Measurements from ENCODE around the gene KRT12. TPM values are rescaled to one million over a fixed set of nuclear protein-coding genes. Genes with fewer than 3 reads are reported as not detected.
A peak's percentile ranks its signal among the peaks of the same experiment; 100 is the strongest.

Gene KRT12
- total RNA-seq, 1 donor from 2014 or later: not detected

GRCh38 chr17:40830085-40830776 lies 36.8 kb downstream of the KRT12 start:
- Histone ChIP-seq H3K36me3 (peaks cover 11% of the 10 kb centered on the region), H3K27ac (no peak overlapping the region), H3K27me3 (ENCODE audit: low read depth) (no peaks in the 10 kb centered on the region), H3K4me3 (no peak overlapping the region), H3K9me3 (no peaks in the 10 kb centered on the region), H3K4me1 (no peaks in the 10 kb centered on the region)
- DNase-seq (no peak), ATAC-seq (no peak)
- intact Hi-C loops (cut with DNase I): no loop called here
- TF ChIP-seq CTCF (IDR thresholded peaks at IDR 0.05): no peak

GRCh38 chr17:40828454-40829044 lies 38.5 kb downstream of the KRT12 start:
- H3K4me1 ChIP-seq: no peaks in the 10 kb centered on the region
- no peak overlapping the region for H3K27ac ChIP-seq
- H3K36me3 ChIP-seq: no peaks in the 10 kb centered on the region
- TF ChIP-seq CTCF (IDR thresholded peaks at IDR 0.05): no peak
- H3K27me3 ChIP-seq (ENCODE audit: low read depth): no peaks in the 10 kb centered on the region
- DNase-seq (no peak), ATAC-seq (peak in 1 of 2 donors; percentile 66)
- no peaks in the 10 kb centered on the region for H3K9me3 ChIP-seq
- intact Hi-C loops (cut with DNase I): no loop called here
- H3K4me3 ChIP-seq: no peak overlapping the region

DNA sequence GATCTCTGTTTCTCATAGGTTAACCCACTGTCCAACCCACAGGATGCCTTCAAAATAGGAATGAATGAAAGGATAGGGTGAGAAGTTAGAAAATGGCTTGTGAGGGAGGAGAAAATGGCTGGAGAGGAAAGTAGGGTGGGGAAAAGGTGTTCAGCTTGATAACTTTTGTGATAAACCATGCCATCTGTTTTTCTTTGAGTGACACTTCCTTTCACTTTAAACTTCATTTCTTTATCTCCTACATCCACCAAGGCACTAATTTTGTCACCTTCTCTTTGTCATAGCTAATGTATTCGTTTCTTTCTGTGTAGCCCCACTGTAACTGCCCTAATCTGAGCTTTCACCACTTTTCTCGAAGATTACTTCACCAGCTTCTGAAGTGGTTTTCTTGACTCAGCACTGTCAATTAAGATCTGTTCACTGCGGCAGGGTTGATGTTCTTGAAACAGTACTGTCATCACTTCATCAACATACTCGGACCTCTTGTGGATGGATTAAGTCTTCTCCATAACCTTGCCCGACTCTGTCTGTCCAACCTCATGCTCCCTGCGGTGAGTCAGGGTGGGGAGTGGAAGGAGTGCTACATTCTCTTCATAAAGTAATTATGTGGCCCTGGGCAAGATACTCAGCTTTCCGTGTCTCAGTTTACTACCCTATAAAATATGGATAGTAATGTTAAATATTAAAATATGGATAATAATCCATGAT lies 39.1 kb downstream of the KRT12 start:
- Histone ChIP-seq H3K27ac (no peak overlapping the region), H3K9me3 (no peaks in the 10 kb centered on the region), H3K36me3 (no peaks in the 10 kb centered on the region), H3K4me3 (no peak overlapping the region), H3K27me3 (ENCODE audit: low read depth) (no peaks in the 10 kb centered on the region), H3K4me1 (no peaks in the 10 kb centered on the region)
- no peak for TF ChIP-seq CTCF (IDR thresholded peaks at IDR 0.05)
- ATAC-seq (peak in 1 of 2 donors; percentile 59), DNase-seq (no peak)
- intact Hi-C loops (cut with DNase I): no loop called here

GRCh38 chr17:40825599-40825998 lies 41.4 kb downstream of the KRT12 start:
- H3K27me3 ChIP-seq (ENCODE audit: low read depth): no peaks in the 10 kb centered on the region
- H3K9me3 ChIP-seq: no peaks in the 10 kb centered on the region
- H3K36me3 ChIP-seq: no peaks in the 10 kb centered on the region
- intact Hi-C loops (cut with DNase I): no loop called here
- TF ChIP-seq CTCF (IDR thresholded peaks at IDR 0.05): no peak
- no peaks in the 10 kb centered on the region for H3K4me1 ChIP-seq
- no peak overlapping the region for H3K4me3 ChIP-seq
- H3K27ac ChIP-seq: no peak overlapping the region
- DNase-seq: no peak
- no peak for ATAC-seq

DNA sequence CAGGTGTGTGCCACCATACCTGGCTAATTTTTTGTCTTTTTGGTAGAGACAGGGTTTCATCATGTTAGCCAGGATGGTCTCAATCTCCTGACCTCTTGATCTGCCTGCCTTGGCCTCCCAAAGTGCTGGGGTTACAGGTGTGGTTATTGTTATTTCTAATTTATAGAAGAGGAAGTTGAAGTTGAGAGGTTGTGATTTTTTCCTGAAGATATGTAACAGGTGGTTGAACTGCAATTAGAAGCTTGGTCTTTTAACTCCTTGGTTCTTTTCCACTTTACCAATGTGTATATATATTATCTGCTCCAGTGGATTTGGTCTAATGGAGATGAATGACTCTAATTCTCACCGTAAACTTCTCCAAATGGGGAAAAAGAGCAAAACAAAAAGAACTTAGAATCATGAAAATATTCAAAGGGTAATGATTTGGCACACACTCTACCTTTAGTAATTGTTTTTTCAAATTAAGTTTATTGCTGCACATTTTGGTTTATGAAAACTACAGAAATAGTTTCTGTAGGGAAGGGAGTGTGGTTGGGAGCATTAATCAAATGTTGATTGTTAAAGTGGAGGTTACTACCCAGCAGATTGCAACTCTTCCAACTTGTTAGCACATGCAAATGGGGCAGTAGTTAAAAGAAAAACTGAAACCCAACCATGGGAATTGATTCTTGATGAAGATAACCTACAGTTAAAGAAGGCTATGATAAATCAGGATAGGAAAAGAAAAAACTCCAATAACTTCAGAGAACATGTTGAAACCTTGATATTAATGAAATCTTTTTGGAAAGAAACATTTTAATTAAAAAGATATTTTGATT lies 42.8 kb downstream of the KRT12 start:
- Histone ChIP-seq H3K9me3 (no peaks in the 10 kb centered on the region), H3K36me3 (no peaks in the 10 kb centered on the region), H3K27ac (no peak overlapping the region), H3K4me3 (no peak overlapping the region), H3K27me3 (ENCODE audit: low read depth) (no peaks in the 10 kb centered on the region), H3K4me1 (peaks cover 10% of the 10 kb centered on the region)
- TF ChIP-seq CTCF (IDR thresholded peaks at IDR 0.05): no peak
- intact Hi-C loops (cut with DNase I): no loop called here
- ATAC-seq: no peak
- DNase-seq: no peak
